IMR-90 (cell line): ENCODE measurements around the gene LRATD1. TPM values are rescaled to one million over a fixed set of nuclear protein-coding genes. Genes with fewer than 3 reads are reported as not detected.

Experiments used
- ATAC-seq: fragments of 200-7000 bp; cut with Tn5 transposase; 2 replicates; pipeline ENCODE4 v1.9.1; 2020; ENCODE audit warnings: low read depth, mild to moderate bottlenecking, moderate library complexity
- BruUV-seq: library from RNA; stranded (reverse); fragments of 400-500 nt; replicated peaks from 2 replicates; lab custom pipeline; 2021; lab: Mats Ljungman, UMichigan
- CTCF ChIA-PET: fragments of 300-600 bp; formaldehyde crosslinking; extraction: SDS; loops from one replicate; lab custom pipeline; 2021; ENCODE audit warnings: antibody characterized with exemption; lab: Yijun Ruan, JAX
- POLR2A ChIA-PET: fragments of 300-600 bp; sonication (Branson Sonifier 250); formaldehyde crosslinking; loops from one replicate; lab custom pipeline; 2022; ENCODE audit warnings: antibody characterized with exemption; ENCODE audit not compliant: unreplicated experiment; lab: Charles Lee
- DNase-seq: peaks from one replicate; pipeline ENCODE4 v3.0.0; 2013
- H2AFZ ChIP-seq: replicated peaks from 2 replicates; pipeline ENCODE3; 2013; ENCODE audit warnings: low read length, mild to moderate bottlenecking; ENCODE audit not compliant: poor library complexity
- H2AK5ac ChIP-seq: 2 replicates; pipeline ENCODE4 v1.6.1; 2013; ENCODE audit warnings: low read depth, low read length, inconsistent platforms
- H2AK9ac ChIP-seq: replicated peaks from 2 replicates; pipeline ENCODE3; 2013; ENCODE audit warnings: mild to moderate bottlenecking, low read depth, low read length, moderate library complexity; ENCODE audit not compliant: poor library complexity
- H2BK120ac ChIP-seq: 2 replicates; pipeline ENCODE4 v1.6.1; 2013; ENCODE audit warnings: low read depth, low read length, inconsistent platforms
- H2BK15ac ChIP-seq: 3 replicates; pipeline ENCODE4 v1.6.1; 2013; ENCODE audit warnings: low read depth, low read length, inconsistent platforms
- H2BK20ac ChIP-seq: 2 replicates; pipeline ENCODE4 v1.6.1; 2013; ENCODE audit warnings: low read depth, mild to moderate bottlenecking, inconsistent platforms, low read length, moderate library complexity
- H2BK5ac ChIP-seq: 2 replicates; pipeline ENCODE4 v1.6.1; 2013; ENCODE audit warnings: mild to moderate bottlenecking, low read depth, low read length, inconsistent platforms; ENCODE audit not compliant: poor library complexity, severe bottlenecking
- H3K14ac ChIP-seq: replicated peaks from 2 replicates; pipeline ENCODE4 v1.6.1; 2013; ENCODE audit warnings: low read depth, low read length, inconsistent platforms
- H3K18ac ChIP-seq: 2 replicates; pipeline ENCODE4 v1.6.1; 2013; ENCODE audit warnings: low read depth, low read length, control low read depth
- H3K23ac ChIP-seq: 2 replicates; pipeline ENCODE4 v1.6.1; 2013; ENCODE audit warnings: low read depth, low read length, inconsistent platforms
- H3K27ac ChIP-seq: 2 replicates; pipeline ENCODE4 v1.5.1; 2013; ENCODE audit warnings: mild to moderate bottlenecking, control low read depth, low read length; ENCODE audit not compliant: insufficient read depth
- H3K27me3 ChIP-seq: 2 replicates; pipeline ENCODE4 v1.6.1; 2013; ENCODE audit warnings: low read length; ENCODE audit not compliant: control insufficient read depth, insufficient read depth
- H3K36me3 ChIP-seq: 2 replicates; pipeline ENCODE4 v1.6.1; 2013; ENCODE audit warnings: low read length, mixed read lengths; ENCODE audit not compliant: control insufficient read depth, insufficient read depth
- H3K4ac ChIP-seq: 2 replicates; pipeline ENCODE4 v1.6.1; 2013; ENCODE audit warnings: low read depth, low read length, inconsistent platforms
- H3K4me1 ChIP-seq: 2 replicates; pipeline ENCODE4 v1.6.1; 2013; ENCODE audit warnings: low read length, mixed read lengths; ENCODE audit not compliant: control insufficient read depth, insufficient read depth
- H3K4me2 ChIP-seq: 2 replicates; pipeline ENCODE4 v1.6.1; 2013; ENCODE audit warnings: low read depth, mild to moderate bottlenecking, control low read depth, low read length, moderate library complexity
- H3K4me3 ChIP-seq: 2 replicates; pipeline ENCODE4 v1.5.1; 2013; ENCODE audit warnings: low read depth, mild to moderate bottlenecking, control low read depth, low read length, moderate library complexity; ENCODE audit not compliant: insufficient read depth
- H3K56ac ChIP-seq: 2 replicates; pipeline ENCODE4 v1.6.1; 2013; ENCODE audit warnings: low read length, inconsistent platforms; ENCODE audit not compliant: insufficient read depth; ENCODE audit errors: extremely low read depth
- H3K79me1 ChIP-seq, 2 experiments: 2 replicates each; pipeline ENCODE4 v1.6.1; 2013; ENCODE audit warnings: low read length in 2 of 2, inconsistent platforms in 1 of 2, low read depth in 1 of 2
- H3K9ac ChIP-seq: 2 replicates; pipeline ENCODE4 v1.6.1; 2013; ENCODE audit warnings: low read depth, low read length, control low read depth
- H3K9me1 ChIP-seq: 2 replicates; pipeline ENCODE4 v1.6.1; 2013; ENCODE audit warnings: low read length, inconsistent platforms; ENCODE audit not compliant: insufficient read depth
- H3K9me3 ChIP-seq: 2 replicates; pipeline ENCODE4 v1.6.1; 2013; ENCODE audit warnings: low read length; ENCODE audit not compliant: control insufficient read depth, insufficient read depth
- H4K20me1 ChIP-seq: 2 replicates; pipeline ENCODE4 v1.6.1; 2013; ENCODE audit warnings: low read length, inconsistent platforms; ENCODE audit not compliant: insufficient read depth
- H4K5ac ChIP-seq: 2 replicates; pipeline ENCODE4 v1.6.1; 2013; ENCODE audit warnings: mild to moderate bottlenecking, low read depth, low read length, control low read depth
- H4K8ac ChIP-seq, 2 experiments: 2 replicates each; pipeline ENCODE4 v1.6.1; 2013; ENCODE audit warnings: low read depth in 2 of 2, low read length in 2 of 2, control low read depth in 1 of 2, inconsistent platforms in 1 of 2
- H4K91ac ChIP-seq: 2 replicates; pipeline ENCODE4 v1.6.1; 2013; ENCODE audit warnings: low read depth, low read length, inconsistent platforms; ENCODE audit not compliant: insufficient read depth
- BHLHE40 ChIP-seq: fragments of 150-350 bp; IDR thresholded peaks from 2 replicates; pipeline ENCODE4 v1.6.1; 2016; ENCODE audit warnings: mild to moderate bottlenecking, low read depth, low read length
- CEBPB ChIP-seq: IDR thresholded peaks from 2 replicates; pipeline ENCODE4 v1.6.1; 2012; ENCODE audit warnings: low read depth, low read length, improper control_type of control experiment
- CHD1 ChIP-seq: IDR thresholded peaks from 2 replicates; pipeline ENCODE4 v1.6.1; 2012; ENCODE audit warnings: low read depth, low read length, improper control_type of control experiment
- CTCF ChIP-seq: conservative IDR thresholded peaks from 2 replicates; pipeline ENCODE4 v1.5.1; 2012; ENCODE audit warnings: mild to moderate bottlenecking, low read depth, low read length, improper control_type of control experiment
- ELK1 ChIP-seq: fragments of 150-350 bp; IDR thresholded peaks from 2 replicates; pipeline ENCODE4 v1.6.1; 2016; ENCODE audit warnings: low read depth, mild to moderate bottlenecking, low read length, moderate library complexity, borderline replicate concordance
- FOS ChIP-seq: fragments of 150-350 bp; IDR thresholded peaks from 2 replicates; pipeline ENCODE4 v1.6.1; 2016; ENCODE audit warnings: low read depth, low read length
- MAFK ChIP-seq: IDR thresholded peaks from 2 replicates; pipeline ENCODE4 v1.6.1; 2012; ENCODE audit warnings: low read depth, low read length, improper control_type of control experiment
- MAZ ChIP-seq: IDR thresholded peaks from 2 replicates; pipeline ENCODE4 v1.6.1; 2012; ENCODE audit warnings: low read depth, mild to moderate bottlenecking, low read length, improper control_type of control experiment, moderate library complexity, borderline replicate concordance
- MXI1 ChIP-seq: IDR thresholded peaks from 2 replicates; pipeline ENCODE4 v1.6.1; 2012; ENCODE audit warnings: low read depth, mild to moderate bottlenecking, low read length, moderate library complexity, borderline replicate concordance
- NFE2L2 ChIP-seq: fragments of 150-350 bp; IDR thresholded peaks from 2 replicates; pipeline ENCODE4 v1.6.1; 2016; ENCODE audit warnings: low read depth, mild to moderate bottlenecking, low read length
- POLR2A ChIP-seq: IDR thresholded peaks from 2 replicates; pipeline ENCODE4 v1.6.1; 2012; ENCODE audit warnings: mild to moderate bottlenecking, low read depth, low read length
- RAD21 ChIP-seq: IDR thresholded peaks from 2 replicates; pipeline ENCODE4 v1.6.1; 2012; ENCODE audit warnings: low read length, improper control_type of control experiment
- RCOR1 ChIP-seq: IDR thresholded peaks from 2 replicates; pipeline ENCODE4 v1.6.1; 2012; ENCODE audit warnings: mild to moderate bottlenecking, low read length, improper control_type of control experiment; ENCODE audit not compliant: insufficient replicate concordance
- RFX5 ChIP-seq: IDR thresholded peaks from 2 replicates; pipeline ENCODE4 v1.8.0; 2012; ENCODE audit warnings: low read depth, mild to moderate bottlenecking, low read length, moderate library complexity
- SMC3 ChIP-seq: fragments of 150-350 bp; IDR thresholded peaks from 2 replicates; pipeline ENCODE4 v1.6.1; 2016; ENCODE audit warnings: low read depth, mild to moderate bottlenecking, antibody characterized with exemption, low read length, moderate library complexity
- USF2 ChIP-seq: fragments of 150-350 bp; IDR thresholded peaks from 2 replicates; pipeline ENCODE4 v1.6.1; 2017; ENCODE audit warnings: mild to moderate bottlenecking, antibody characterized with exemption, low read length, low read depth
- WGBS, 2 experiments: methylation state at CpG; one replicate each; pipeline versions ENCODE4 v1.1.5 to v1.1.7; 2013; ENCODE audit warnings: missing lambda C conversion rate in 2 of 2; ENCODE audit not compliant: insufficient read length in 1 of 2; ENCODE audit errors: extremely low coverage in 2 of 2; 5-methylcytosine and 5-hydroxymethylcytosine counted together
- dilution Hi-C: fragments of 300-500 bp; cut with HindIII; formaldehyde crosslinking; loops from one replicate; pipeline ENCODE4 v1.14.3; 2018; ENCODE audit warnings: low sequenced_read_pairs; ENCODE audit not compliant: unreplicated experiment
- in situ Hi-C: fragments of 300-500 bp; cut with MboI; formaldehyde crosslinking; loops from 3 replicates; pipeline ENCODE4 v1.14.3; 2019; ENCODE audit warnings: low sequenced_read_pairs, inconsistent platforms, mixed read lengths
- intact Hi-C: fragments of 100-400 bp; cut with micrococcal nuclease; formaldehyde crosslinking; loops from 2 replicates; pipeline ENCODE4 v1.10.0; 2022
- polyA plus RNA-seq, 3 experiments: library from polyadenylated mRNA; depleted of rRNA; stranded (reverse); fragments of >200 nt; gene quantifications; 2 replicates each; pipeline ENCODE4 v1.2.3, GENCODE V29; 2012; ENCODE audit warnings: low replicate concordance in 1 of 3
- total RNA-seq: library from RNA; depleted of rRNA; stranded (reverse); fragments of >200 nt; gene quantifications from 2 replicates; pipeline ENCODE4 v1.2.3, GENCODE V29; 2012

The LRATD1 gene
- total and polyA plus RNA-seq, 2 of the 4 experiments (the other 2 are of a cell fraction) = 0.18 to 0.60 TPM

- no peak overlapping the region for H3K4me2 ChIP-seq
- H3K23ac ChIP-seq = no peak overlapping the region
- no peak overlapping the region for H3K9ac ChIP-seq
- H3K4ac ChIP-seq = no peak overlapping the region
- H2BK20ac ChIP-seq = no peak overlapping the region
- no peaks in the 10 kb centered on the region for H3K79me1 ChIP-seq
- no peak overlapping the region for H3K18ac ChIP-seq
- H2BK5ac ChIP-seq = no peak overlapping the region
- WGBS, 2 experiments = no CpG with 5 or more reads among the region's 3 CpGs
- H2BK15ac ChIP-seq = no peak overlapping the region
- H4K8ac ChIP-seq = no peak overlapping the region
- H3K4me1 ChIP-seq = no peaks in the 10 kb centered on the region
- ChIA-PET CTCF (no interaction called here), POLR2A (no interaction called here)
- H3K27me3 ChIP-seq = no peaks in the 10 kb centered on the region
- H3K14ac ChIP-seq = no peak overlapping the region
- no peak overlapping the region for H2AFZ ChIP-seq
- ATAC-seq (no peak), DNase-seq (no peak)
- H3K9me1 ChIP-seq = no peaks in the 10 kb centered on the region
- in situ Hi-C loops = no loop called here
- intact Hi-C loops = no loop called here
- no peak overlapping the region for H3K27ac ChIP-seq
- H3K9me3 ChIP-seq = no peaks in the 10 kb centered on the region
- dilution Hi-C loops = no loop called here
- H4K91ac ChIP-seq = no peak overlapping the region
- TF ChIP-seq NFE2L2 (no peak), CTCF (no peak), MAFK (no peak), BHLHE40 (no peak), CEBPB (no peak), POLR2A (no peak), ELK1 (no peak), RCOR1 (no peak), FOS (no peak), USF2 (no peak), MAZ (no peak), RFX5 (no peak), MXI1 (no peak), CHD1 (no peak), RAD21 (no peak), SMC3 (no peak)
- no peak overlapping the region for H2BK120ac ChIP-seq
- no peak overlapping the region for H2AK9ac ChIP-seq
- H2AK5ac ChIP-seq = no peak overlapping the region
- H3K36me3 ChIP-seq = no peaks in the 10 kb centered on the region
- no peaks in the 10 kb centered on the region for H4K20me1 ChIP-seq
- H3K4me3 ChIP-seq = no peak overlapping the region
- BruUV-seq = no TSS peak
- no peak overlapping the region for H3K56ac ChIP-seq
- H4K5ac ChIP-seq = no peak overlapping the region
Measured at GRCh38 chr2:14661163-14661562, 28.6 kb downstream of the LRATD1 start.
